Panc1 (cell line): ENCODE results near the gene SBK1.

Experiments
- POLR2AphosphoS5 ChIP-seq: IDR thresholded peaks from 2 replicates; pipeline ENCODE4 v1.6.1; 2012; ENCODE audit warnings: mild to moderate bottlenecking, low read depth, low read length, moderate library complexity
- SIN3A ChIP-seq: IDR thresholded peaks from 2 replicates; pipeline ENCODE4 v1.6.1; 2012; ENCODE audit warnings: low read depth, mild to moderate bottlenecking, low read length, moderate library complexity, borderline replicate concordance; ENCODE audit not compliant: insufficient read depth
- TF ChIP-seq, protein P1 (sequence below): fragments of 450-650 bp; IDR thresholded peaks from 2 replicates; pipeline ENCODE4 v1.5.1; 2017; ENCODE audit warnings: mild to moderate bottlenecking

- TF ChIP-seq, protein P1, sequence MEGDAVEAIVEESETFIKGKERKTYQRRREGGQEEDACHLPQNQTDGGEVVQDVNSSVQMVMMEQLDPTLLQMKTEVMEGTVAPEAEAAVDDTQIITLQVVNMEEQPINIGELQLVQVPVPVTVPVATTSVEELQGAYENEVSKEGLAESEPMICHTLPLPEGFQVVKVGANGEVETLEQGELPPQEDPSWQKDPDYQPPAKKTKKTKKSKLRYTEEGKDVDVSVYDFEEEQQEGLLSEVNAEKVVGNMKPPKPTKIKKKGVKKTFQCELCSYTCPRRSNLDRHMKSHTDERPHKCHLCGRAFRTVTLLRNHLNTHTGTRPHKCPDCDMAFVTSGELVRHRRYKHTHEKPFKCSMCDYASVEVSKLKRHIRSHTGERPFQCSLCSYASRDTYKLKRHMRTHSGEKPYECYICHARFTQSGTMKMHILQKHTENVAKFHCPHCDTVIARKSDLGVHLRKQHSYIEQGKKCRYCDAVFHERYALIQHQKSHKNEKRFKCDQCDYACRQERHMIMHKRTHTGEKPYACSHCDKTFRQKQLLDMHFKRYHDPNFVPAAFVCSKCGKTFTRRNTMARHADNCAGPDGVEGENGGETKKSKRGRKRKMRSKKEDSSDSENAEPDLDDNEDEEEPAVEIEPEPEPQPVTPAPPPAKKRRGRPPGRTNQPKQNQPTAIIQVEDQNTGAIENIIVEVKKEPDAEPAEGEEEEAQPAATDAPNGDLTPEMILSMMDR: no peak
- no peak for TF ChIP-seq POLR2AphosphoS5
- TF ChIP-seq SIN3A: no peak
Measured at GRCh38 chr16:28257256-28257655, 35.1 kb upstream of the SBK1 start.
